Fibroblast of lung (primary cell): Measurements from ENCODE around the gene PEF1.

Source experiments
- EZH2 ChIP-seq: IDR thresholded peaks from 2 replicates; pipeline ENCODE4 v1.5.1; 2012; ENCODE audit warnings: low read length, control low read depth, mild to moderate bottlenecking; ENCODE audit errors: missing control alignments
- TF ChIP-seq, protein P1 (sequence below), 2 donors: IDR thresholded peaks in 1 of 2; conservative IDR thresholded peaks in 1 of 2; 1 replicate in 1 of 2; 2 replicates in 1 of 2; pipeline ENCODE4 v1.5.1; 2011 to 2012; ENCODE audit warnings: low read length in 2 of 2, control low read depth in 1 of 2, inconsistent platforms in 1 of 2, low read depth in 1 of 2, mild to moderate bottlenecking in 1 of 2

- TF ChIP-seq, protein P1, sequence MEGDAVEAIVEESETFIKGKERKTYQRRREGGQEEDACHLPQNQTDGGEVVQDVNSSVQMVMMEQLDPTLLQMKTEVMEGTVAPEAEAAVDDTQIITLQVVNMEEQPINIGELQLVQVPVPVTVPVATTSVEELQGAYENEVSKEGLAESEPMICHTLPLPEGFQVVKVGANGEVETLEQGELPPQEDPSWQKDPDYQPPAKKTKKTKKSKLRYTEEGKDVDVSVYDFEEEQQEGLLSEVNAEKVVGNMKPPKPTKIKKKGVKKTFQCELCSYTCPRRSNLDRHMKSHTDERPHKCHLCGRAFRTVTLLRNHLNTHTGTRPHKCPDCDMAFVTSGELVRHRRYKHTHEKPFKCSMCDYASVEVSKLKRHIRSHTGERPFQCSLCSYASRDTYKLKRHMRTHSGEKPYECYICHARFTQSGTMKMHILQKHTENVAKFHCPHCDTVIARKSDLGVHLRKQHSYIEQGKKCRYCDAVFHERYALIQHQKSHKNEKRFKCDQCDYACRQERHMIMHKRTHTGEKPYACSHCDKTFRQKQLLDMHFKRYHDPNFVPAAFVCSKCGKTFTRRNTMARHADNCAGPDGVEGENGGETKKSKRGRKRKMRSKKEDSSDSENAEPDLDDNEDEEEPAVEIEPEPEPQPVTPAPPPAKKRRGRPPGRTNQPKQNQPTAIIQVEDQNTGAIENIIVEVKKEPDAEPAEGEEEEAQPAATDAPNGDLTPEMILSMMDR (conservative IDR thresholded peaks at IDR 0.05 in 1 of 2, IDR thresholded peaks at IDR 0.05 in 1 of 2; ENCODE audit: low read depth in 1 of 2, low read length in 2 of 2) = no peak
- no peak for TF ChIP-seq EZH2
Measured at GRCh38 chr1:31598980-31599379, 45.7 kb downstream of the PEF1 start.
